Fibroblast of villous mesenchyme (primary cell): Measurements from ENCODE around the gene NUDT3. TPM values are rescaled to one million over a fixed set of nuclear protein-coding genes. Genes with fewer than 3 reads are reported as not detected.

Source experiments
- DNase-seq: peaks from one replicate; pipeline ENCODE4 v3.0.0-alpha.2; 2010; ENCODE audit warnings: low read depth
- H3K4me3 ChIP-seq: 2 replicates; pipeline ENCODE4 v1.5.1; 2011; ENCODE audit warnings: low read depth, mild to moderate bottlenecking, low read length
- total RNA-seq: library from RNA; depleted of rRNA; stranded (reverse); fragments of >200 nt; gene quantifications from 2 replicates; pipeline ENCODE4 v1.2.3, GENCODE V29; 2012
- TF ChIP-seq, protein P1 (sequence below): IDR thresholded peaks from 2 replicates; pipeline ENCODE4 v1.5.1; 2012; ENCODE audit warnings: low read depth, mild to moderate bottlenecking, low read length; ENCODE audit not compliant: insufficient read depth

NUDT3 gene
- total RNA-seq, 1 donor = 31.1 TPM

DNA sequence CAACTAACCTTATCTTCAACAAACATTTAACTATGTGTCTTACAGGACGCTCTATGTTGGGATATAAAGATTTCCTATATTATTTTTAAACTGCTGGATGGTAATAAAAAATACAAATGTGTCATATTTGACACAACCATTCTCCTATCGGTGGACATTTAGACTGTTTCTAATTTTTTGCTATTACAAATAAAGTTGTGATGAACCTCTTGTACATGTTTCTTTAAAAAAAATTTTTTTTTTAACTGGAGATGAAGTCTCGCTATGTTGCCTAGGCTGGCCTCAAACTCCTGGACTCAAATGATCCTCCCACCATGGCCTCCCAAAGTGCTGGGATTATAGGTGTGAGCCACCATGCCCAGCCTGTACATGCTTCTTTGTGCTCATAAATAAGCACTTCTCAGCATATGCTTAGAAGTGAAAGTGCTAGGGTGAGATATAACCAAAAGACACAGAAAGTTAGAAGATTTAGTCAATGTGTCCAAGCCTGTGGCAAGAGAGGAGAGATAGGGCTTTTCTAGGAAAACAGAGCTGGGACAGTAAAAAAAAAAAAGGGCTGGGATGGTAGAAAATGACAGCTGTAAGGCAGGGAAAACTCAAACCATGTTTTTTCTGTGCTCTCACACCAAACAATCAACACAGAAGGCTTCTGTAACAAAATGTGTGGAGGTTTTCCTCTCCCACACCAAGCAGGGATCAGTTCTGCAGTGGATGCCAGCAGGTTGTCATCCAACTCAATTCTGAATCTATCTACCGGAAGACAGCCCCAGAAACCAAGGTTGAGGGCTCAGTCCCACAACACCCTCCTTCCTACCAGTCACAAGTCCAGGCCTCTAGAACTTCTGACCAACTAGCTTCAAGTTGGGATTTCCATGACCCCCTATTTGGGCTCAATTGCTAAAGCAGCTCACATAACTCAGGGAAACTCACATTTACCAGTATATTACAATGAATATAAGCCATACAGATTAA is 73.7 kb downstream of the NUDT3 start:
- DNase-seq = no peak
- TF ChIP-seq, protein P1, sequence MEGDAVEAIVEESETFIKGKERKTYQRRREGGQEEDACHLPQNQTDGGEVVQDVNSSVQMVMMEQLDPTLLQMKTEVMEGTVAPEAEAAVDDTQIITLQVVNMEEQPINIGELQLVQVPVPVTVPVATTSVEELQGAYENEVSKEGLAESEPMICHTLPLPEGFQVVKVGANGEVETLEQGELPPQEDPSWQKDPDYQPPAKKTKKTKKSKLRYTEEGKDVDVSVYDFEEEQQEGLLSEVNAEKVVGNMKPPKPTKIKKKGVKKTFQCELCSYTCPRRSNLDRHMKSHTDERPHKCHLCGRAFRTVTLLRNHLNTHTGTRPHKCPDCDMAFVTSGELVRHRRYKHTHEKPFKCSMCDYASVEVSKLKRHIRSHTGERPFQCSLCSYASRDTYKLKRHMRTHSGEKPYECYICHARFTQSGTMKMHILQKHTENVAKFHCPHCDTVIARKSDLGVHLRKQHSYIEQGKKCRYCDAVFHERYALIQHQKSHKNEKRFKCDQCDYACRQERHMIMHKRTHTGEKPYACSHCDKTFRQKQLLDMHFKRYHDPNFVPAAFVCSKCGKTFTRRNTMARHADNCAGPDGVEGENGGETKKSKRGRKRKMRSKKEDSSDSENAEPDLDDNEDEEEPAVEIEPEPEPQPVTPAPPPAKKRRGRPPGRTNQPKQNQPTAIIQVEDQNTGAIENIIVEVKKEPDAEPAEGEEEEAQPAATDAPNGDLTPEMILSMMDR = no peak
- no peak overlapping the region for H3K4me3 ChIP-seq

DNA sequence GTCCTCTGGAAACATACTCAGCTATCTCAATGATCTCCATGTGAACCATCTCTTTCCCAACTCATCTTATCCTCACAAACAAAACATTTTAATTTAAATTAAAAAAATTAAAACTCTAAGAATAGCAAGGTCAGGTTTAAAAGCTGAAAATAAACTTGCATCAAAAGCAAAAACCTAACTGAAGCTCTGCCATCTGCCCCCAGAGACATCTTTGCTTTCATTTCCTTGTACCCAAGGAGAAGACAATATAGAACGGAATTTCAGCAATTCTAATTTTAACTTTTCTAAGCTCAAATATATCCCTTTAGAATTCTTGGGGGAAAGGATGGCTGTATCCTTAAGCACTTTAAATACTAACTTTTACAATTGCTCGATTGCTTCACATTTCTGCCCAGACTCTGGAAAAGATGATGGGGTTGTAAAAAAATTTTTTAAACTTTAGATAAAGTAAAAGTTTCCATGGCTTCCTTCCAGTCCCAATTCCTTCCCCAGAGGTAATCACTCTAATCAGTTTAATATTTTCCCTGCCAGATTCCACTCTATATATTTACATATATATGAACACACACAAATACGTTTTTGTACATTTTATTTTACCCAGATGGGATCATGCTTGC is 74.5 kb downstream of the NUDT3 start:
- peak; percentile 66 for DNase-seq

DNA sequence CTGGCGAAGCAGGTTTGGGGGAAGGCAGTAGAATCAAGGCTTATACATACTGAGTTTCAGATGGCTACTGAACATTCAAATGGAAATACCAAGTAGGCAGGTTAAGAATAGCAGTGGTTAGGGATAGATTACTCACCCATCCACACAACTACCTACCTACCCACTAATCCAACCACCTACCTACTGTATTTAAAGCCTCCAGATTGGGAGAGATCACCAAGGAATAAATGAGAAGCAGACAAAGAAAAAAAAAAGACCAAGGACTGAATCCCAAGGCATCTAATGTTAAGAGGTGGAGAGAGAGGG is 75.3 kb downstream of the NUDT3 start:
- no peak for DNase-seq
- TF ChIP-seq, protein P1 = no peak
- no peak overlapping the region for H3K4me3 ChIP-seq

More for the DNA sequence above, 74.5 kb downstream of the NUDT3 start:
- TF ChIP-seq, protein P1 = no peak
- H3K4me3 ChIP-seq = no peak overlapping the region

DNA sequence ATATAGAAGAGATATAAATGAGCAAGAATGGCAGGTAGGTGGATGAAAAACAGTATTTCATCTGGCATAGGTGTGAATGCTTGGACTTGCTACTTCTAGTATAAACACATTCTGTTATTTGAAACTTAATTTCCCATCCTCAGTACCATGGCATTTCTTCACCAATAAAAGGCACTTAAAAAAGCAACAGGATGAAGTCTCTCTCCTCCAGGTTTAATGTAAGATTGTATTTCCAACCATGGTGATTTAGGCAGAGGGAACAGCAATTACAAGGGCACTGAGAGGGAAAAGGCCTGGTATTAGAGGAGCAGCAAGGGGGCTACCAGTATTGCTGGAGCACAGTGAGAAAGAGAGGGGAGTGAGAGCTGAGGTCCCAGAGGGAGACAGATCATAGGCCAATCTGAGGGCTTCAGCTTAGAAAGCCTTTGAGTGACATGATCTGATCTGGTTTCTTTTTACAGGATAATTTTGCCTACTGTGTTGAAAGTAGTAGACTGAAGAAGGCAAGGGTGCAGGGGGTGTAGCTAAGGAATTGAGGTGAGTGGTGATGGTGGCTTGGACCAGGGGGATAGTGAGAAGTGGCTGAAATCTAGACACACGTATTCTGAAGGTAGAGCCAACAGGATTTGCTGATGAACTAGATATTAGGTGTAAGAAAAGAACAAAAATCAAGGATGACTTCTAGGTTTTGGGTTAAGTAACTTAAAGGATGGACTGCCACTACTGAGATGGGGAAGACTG is 75.9 kb downstream of the NUDT3 start:
- TF ChIP-seq, protein P1 = no peak
- no peak for DNase-seq
- H3K4me3 ChIP-seq = no peak overlapping the region

DNA sequence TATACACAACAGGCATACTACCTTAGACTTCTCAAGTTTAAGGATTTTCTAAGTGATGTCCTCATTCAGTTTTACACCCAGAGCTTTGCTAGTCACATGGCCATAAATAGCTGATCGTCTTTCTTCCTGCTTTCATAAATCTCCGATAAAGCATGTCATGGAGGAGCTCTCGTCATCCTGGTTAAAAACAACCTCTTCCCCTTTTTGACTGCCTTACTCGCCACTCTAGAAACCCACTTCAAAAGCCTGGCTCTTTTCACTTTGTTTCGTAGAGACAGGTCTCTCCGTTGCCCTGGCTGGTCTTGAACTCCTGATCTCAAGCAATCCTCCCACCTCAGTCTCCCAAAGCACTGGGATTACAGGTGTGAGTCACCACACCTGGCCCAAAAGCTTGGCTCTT is 76.7 kb downstream of the NUDT3 start:
- H3K4me3 ChIP-seq = no peak overlapping the region
- no peak for DNase-seq
- TF ChIP-seq, protein P1 = no peak

DNA sequence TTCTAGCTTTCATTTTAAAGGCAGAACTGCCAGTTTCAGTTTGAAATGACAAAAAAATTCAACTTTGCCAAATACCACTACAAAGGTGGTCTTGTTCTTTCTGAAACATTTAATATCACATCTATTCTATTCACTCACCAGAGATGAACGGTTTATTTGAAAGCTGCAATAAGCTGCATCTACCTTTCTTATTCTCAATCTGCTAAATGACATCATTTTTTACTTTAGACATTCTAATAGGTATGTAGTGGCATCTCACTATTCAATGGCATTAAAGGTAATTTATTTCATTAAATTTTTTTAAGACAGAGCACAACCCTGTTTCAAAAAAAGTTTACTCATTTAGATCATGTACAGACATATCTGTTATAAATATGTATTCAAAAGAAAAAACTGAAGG is 77.2 kb downstream of the NUDT3 start:
- no peak for DNase-seq
- TF ChIP-seq, protein P1 = no peak
- no peak overlapping the region for H3K4me3 ChIP-seq
